ENCODE data around the gene SLC29A4.
"Not testable (repeated sequence)": the region's sequence is repeated elsewhere in the genome, so short reads cannot be mapped to it uniquely, and the experiment has no call there.

The SLC29A4 gene

GRCh38 chr7:5284304-5285281 is 1.9 kb downstream of the SLC29A4 start:
- in situ Hi-C loops (cut with HindIII; ENCODE audit: low pct_ligation_motif_present, low sequenced_read_pairs) = no loop called here
- Histone ChIP-seq H3K27ac (no peak overlapping the region), H3K27me3 (replicated peaks) (no peaks in the 10 kb centered on the region), H3K4me3 (ENCODE audit: low read depth, low read length) (no peak overlapping the region), H3K36me3 (replicated peaks) (no peaks in the 10 kb centered on the region)
- no peak for DNase-seq
- TF ChIP-seq CTCF (IDR thresholded peaks at IDR 0.05; ENCODE audit: low read depth, low read length, missing control alignments) = peak; percentile 56

GRCh38 chr7:5286933-5287332 is 4.2 kb downstream of the SLC29A4 start:
- H3K36me3 ChIP-seq (replicated peaks) = no peaks in the 10 kb centered on the region
- H3K4me3 ChIP-seq (ENCODE audit: low read depth, low read length) = no peak overlapping the region
- DNase-seq = no peak
- no peak overlapping the region for H3K27ac ChIP-seq
- in situ Hi-C loops (cut with HindIII; ENCODE audit: low pct_ligation_motif_present, low sequenced_read_pairs) = no loop called here
- no peaks in the 10 kb centered on the region for H3K27me3 ChIP-seq (replicated peaks)
- TF ChIP-seq CTCF (IDR thresholded peaks at IDR 0.05; ENCODE audit: low read depth, low read length, missing control alignments) = no peak

- DNase-seq; H3K4me3 ChIP-seq (ENCODE audit: low read depth, low read length); H3K36me3 ChIP-seq (replicated peaks); in situ Hi-C loops (cut with HindIII; ENCODE audit: low pct_ligation_motif_present, low sequenced_read_pairs); H3K27me3 ChIP-seq (replicated peaks); H3K27ac ChIP-seq: not testable (repeated sequence)
These were observed 4.6 kb downstream of the SLC29A4 start for GRCh38 chr7:5287373-5287772.

GRCh38 chr7:5287802-5288201 is 5.1 kb downstream of the SLC29A4 start:
- H3K36me3 ChIP-seq (replicated peaks) = no peaks in the 10 kb centered on the region
- in situ Hi-C loops (cut with HindIII; ENCODE audit: low pct_ligation_motif_present, low sequenced_read_pairs) = no loop called here
- TF ChIP-seq CTCF (IDR thresholded peaks at IDR 0.05; ENCODE audit: low read depth, low read length, missing control alignments) = no peak
- H3K4me3 ChIP-seq (ENCODE audit: low read depth, low read length) = no peak overlapping the region
- no peak overlapping the region for H3K27ac ChIP-seq
- no peaks in the 10 kb centered on the region for H3K27me3 ChIP-seq (replicated peaks)
- DNase-seq = no peak

GRCh38 chr7:5288560-5288959 is 5.8 kb downstream of the SLC29A4 start:
- H3K27me3 ChIP-seq (replicated peaks); H3K36me3 ChIP-seq (replicated peaks); in situ Hi-C loops (cut with HindIII; ENCODE audit: low pct_ligation_motif_present, low sequenced_read_pairs); H3K4me3 ChIP-seq (ENCODE audit: low read depth, low read length); DNase-seq; H3K27ac ChIP-seq: not testable (repeated sequence)

GRCh38 chr7:5289355-5289754 is 6.6 kb downstream of the SLC29A4 start:
- TF ChIP-seq CTCF (IDR thresholded peaks at IDR 0.05; ENCODE audit: low read depth, low read length, missing control alignments) = no peak
- Histone ChIP-seq H3K27ac (no peak overlapping the region), H3K36me3 (replicated peaks) (no peaks in the 10 kb centered on the region), H3K4me3 (ENCODE audit: low read depth, low read length) (no peak overlapping the region), H3K27me3 (replicated peaks) (no peaks in the 10 kb centered on the region)
- DNase-seq = no peak
- in situ Hi-C loops (cut with HindIII; ENCODE audit: low pct_ligation_motif_present, low sequenced_read_pairs) = no loop called here

- DNase-seq = no peak
- no peaks in the 10 kb centered on the region for H3K36me3 ChIP-seq (replicated peaks)
- no peak overlapping the region for H3K27ac ChIP-seq
- no peaks in the 10 kb centered on the region for H3K27me3 ChIP-seq (replicated peaks)
- in situ Hi-C loops (cut with HindIII; ENCODE audit: low pct_ligation_motif_present, low sequenced_read_pairs) = no loop called here
- H3K4me3 ChIP-seq (ENCODE audit: low read depth, low read length) = no peak overlapping the region
- TF ChIP-seq CTCF (IDR thresholded peaks at IDR 0.05; ENCODE audit: low read depth, low read length, missing control alignments) = no peak
These were observed 8.6 kb downstream of the SLC29A4 start for GRCh38 chr7:5291301-5291700.

GRCh38 chr7:5291711-5292335 is 9.1 kb downstream of the SLC29A4 start:
- DNase-seq; H3K36me3 ChIP-seq (replicated peaks); H3K27me3 ChIP-seq (replicated peaks); H3K4me3 ChIP-seq (ENCODE audit: low read depth, low read length); H3K27ac ChIP-seq; in situ Hi-C loops (cut with HindIII; ENCODE audit: low pct_ligation_motif_present, low sequenced_read_pairs): not testable (repeated sequence)

All from brain microvascular endothelial cell (primary cell).